HG03066 (cell line): ENCODE results near the gene PNPLA1.

ENCODE experiments used
- ATAC-seq: cut with Tn5 transposase; IDR thresholded peaks from one replicate; pipeline ENCODE4 v1.9.1; 2021; ENCODE audit warnings: low read depth; ENCODE audit not compliant: unreplicated experiment

The PNPLA1 gene

DNA sequence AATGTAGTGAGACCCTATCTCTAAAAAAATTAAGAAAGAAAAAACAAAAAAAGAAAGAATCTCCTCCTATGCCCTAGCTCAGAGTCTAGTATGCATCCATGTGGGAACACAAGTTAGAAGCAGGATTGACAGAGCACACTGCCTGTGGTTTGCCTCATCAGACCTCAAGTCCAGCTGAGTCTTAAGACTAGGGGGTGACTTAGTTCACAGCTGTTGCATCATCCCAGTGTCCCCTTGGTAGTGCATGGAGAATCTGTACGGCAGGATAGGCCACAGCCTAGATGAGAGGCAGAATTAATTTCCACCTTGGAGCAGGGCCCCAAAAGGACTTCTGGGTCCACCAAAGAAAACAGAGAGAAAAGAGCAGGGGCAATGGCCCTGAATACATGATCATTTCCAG, 13.7 kb downstream of the PNPLA1 start:
- no peak for ATAC-seq

GRCh38 chr6:36284359-36284758, 14.5 kb downstream of the PNPLA1 start:
- no peak for ATAC-seq

GRCh38 chr6:36285187-36285671, 15.4 kb downstream of the PNPLA1 start:
- ATAC-seq: no peak

- no peak for ATAC-seq
These were observed 15.9 kb downstream of the PNPLA1 start for GRCh38 chr6:36285797-36286196.

DNA sequence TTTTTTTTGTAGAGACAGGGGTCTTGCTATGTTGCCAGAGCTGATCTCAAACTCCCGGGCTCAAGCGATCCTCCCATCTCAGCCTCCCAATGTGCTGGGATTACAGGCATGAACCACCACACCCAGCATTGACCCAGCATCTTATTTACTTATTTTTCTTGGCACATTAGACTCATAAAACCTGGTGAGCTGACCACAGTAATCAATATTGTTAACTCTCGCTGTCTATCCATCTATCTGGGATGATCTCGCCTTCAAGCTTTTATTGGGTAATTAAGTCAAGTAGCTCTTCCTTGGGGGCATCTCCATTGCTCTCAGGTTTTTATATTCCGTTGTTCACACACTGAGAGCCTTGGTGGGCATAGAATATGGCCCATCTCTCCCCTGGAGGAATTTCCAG, 17.0 kb downstream of the PNPLA1 start:
- no peak for ATAC-seq

- ATAC-seq: no peak
These were observed 19.5 kb downstream of the PNPLA1 start for GRCh38 chr6:36289281-36289878.

- ATAC-seq: no peak
These were observed 21.1 kb downstream of the PNPLA1 start for GRCh38 chr6:36290668-36291620.

GRCh38 chr6:36292170-36292569, 22.3 kb downstream of the PNPLA1 start:
- ATAC-seq: no peak

- no peak for ATAC-seq
These were observed 26.4 kb downstream of the PNPLA1 start for GRCh38 chr6:36296240-36296639.

- ATAC-seq: no peak
These were observed 27.2 kb downstream of the PNPLA1 start for GRCh38 chr6:36297051-36297450.

DNA sequence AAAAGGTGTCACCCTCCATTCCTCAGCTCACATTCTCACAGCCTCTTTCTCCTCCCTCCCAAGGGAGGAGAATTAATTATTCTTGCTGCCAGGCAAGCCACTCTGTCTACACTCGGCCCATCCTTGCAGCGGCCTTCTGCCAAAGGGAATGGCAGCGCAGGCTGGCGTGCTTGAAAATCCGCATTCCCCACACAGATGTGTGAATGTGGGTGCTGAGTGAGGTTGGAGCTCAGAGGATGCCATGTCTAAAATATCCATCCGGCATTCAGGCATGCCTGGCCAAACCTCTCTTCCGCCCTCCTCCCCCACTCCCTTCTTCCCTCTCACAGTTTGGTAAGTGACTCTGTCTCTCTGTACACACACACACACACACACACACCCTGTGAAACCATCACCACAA, 27.7 kb downstream of the PNPLA1 start:
- no peak for ATAC-seq

GRCh38 chr6:36298027-36298426, 28.2 kb downstream of the PNPLA1 start:
- ATAC-seq: no peak

GRCh38 chr6:36301085-36301658, 31.3 kb downstream of the PNPLA1 start:
- no peak for ATAC-seq

DNA sequence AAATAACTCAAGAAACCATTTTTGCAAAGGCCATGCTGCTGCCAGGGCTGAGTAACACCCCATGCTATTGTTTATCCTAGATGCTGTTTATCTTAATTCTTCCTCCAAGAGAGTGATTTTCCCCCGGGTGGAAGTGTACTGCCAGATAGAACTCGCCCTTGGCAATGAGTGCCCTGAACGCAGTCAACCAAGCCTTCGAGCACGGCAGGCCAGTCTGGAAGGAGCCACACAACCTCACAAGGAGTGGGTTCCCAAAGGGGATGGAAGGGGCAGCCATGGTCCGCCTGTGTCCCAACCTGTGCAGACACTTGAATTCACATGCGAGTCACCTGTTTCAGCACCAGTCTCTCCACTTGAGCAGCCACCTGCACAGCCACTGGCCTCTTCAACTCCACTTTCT, 31.9 kb downstream of the PNPLA1 start:
- ATAC-seq: no peak

- ATAC-seq: peak; percentile 73
These were observed 32.5 kb downstream of the PNPLA1 start for GRCh38 chr6:36302227-36302976.

GRCh38 chr6:36305885-36306284, 36.0 kb downstream of the PNPLA1 start:
- no peak for ATAC-seq

DNA sequence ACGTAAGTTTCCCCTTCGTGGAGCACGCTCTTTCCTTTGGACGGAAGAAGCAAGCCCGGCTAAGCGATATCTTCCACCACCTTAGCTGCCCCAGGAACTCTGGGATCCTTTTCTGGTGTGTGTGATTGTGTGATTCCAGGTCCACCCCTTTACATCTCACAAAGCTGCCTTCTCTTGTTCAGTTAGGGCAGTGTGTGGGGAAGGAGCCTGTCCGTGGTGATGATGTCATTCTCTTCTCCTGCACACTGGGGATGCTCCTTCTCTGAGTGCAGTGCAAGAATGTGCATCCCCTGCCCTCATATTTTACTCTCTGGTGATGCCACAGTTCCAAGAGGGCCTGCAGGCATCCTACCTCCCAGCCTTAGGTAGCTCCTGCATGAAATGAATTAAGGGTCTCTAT, 36.5 kb downstream of the PNPLA1 start:
- no peak for ATAC-seq

GRCh38 chr6:36308514-36308913, 38.7 kb downstream of the PNPLA1 start:
- ATAC-seq: no peak

- ATAC-seq: no peak
These were observed 39.3 kb downstream of the PNPLA1 start for GRCh38 chr6:36309203-36309602.

DNA sequence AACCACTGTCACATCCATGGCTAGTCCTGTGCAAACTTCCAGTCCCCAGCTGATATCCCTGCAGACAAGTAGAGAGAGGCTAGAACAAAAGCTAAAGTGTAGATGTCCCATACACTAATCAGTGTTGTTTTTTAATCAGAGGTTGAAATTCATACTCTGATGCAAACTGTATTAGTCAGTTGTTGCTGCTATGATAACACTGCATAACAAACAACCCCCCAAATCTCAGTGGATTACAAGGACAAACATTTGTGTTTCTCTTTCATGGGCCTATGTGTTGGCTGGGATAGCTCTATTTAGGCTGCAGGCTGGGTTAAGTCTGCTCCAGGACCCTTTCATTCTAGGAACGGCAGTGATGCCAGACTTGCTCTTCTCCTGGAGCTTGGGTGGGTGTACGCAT, 40.0 kb downstream of the PNPLA1 start:
- ATAC-seq: no peak
